Stimulated activated CD8-positive, alpha-beta memory T cell treated with anti-CD3 and anti-CD28 coated beads, Interleukin-12 subunit alpha, Interleukin-12 subunit beta, amount 100 ng/mL, for 24 hours (primary cell): ENCODE measurements around the gene GASK1B.

ENCODE experiments used
- DNase-seq: peaks from one replicate; pipeline ENCODE4 v3.0.0-alpha.2; 2020; ENCODE audit errors: extremely low read depth

GASK1B gene

DNA sequence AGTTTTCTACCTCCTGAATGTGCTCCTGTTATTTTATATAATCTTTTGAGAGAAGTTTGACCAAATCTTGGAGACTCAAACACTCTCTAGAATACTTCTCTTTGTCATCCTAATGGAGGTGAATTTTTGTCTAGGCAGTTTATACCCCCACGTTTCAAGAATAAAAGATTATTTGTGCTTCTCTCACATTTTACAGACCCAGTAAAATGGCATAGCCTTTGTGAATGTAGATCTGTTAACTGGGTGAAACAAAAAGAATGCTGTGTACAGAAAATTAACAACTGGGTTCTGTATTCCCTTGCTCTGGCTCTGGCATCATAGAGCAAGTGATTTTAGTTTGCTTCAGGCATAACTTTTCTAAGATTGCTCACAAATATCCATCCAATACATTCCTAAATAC lies 26.1 kb downstream of the GASK1B start:
- no peak for DNase-seq

DNA sequence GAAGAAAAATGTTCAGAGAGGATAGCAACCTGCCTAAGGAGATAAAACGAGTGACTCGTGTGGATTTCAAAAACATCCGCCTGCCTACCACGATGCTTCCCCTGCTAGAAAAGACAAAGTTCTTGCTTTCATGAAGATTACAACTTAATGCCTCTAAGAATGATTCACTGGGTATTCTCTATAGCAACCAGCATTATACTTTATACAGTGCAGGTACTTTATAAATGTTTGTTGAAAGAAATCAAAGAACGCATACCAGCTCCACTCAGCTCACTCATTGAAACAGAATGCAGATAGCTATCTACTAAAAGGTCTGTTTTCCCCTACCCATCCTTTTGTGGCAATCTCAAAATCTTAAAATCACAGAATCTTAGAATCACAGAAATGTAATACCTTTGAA lies 33.7 kb downstream of the GASK1B start:
- DNase-seq: no peak

DNA sequence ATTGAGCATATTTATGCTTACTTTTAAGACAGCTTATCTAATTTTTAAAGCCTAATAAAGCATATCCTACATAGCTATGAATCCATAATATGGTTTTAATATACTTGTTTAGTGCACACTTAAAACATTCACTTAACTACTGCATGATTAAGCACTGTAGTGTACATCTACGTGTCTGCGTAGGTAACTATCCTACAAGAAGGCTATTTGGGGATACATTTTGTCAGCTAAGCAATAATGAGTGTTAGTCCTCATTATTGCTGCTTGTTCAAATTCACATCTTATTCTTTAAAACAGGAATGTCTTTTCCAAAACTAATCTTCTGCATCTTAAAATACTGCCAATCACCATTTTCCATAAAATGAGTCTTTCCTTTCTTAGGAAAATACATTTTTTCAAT lies 38.6 kb downstream of the GASK1B start:
- no peak for DNase-seq

- no peak for DNase-seq
These were observed 39.3 kb downstream of the GASK1B start for GRCh38 chr4:158133551-158133950.

GRCh38 chr4:158131027-158131426 lies 41.8 kb downstream of the GASK1B start:
- DNase-seq: no peak

GRCh38 chr4:158130204-158130603 lies 42.6 kb downstream of the GASK1B start:
- no peak for DNase-seq

GRCh38 chr4:158129694-158130093 lies 43.1 kb downstream of the GASK1B start:
- DNase-seq: no peak

DNA sequence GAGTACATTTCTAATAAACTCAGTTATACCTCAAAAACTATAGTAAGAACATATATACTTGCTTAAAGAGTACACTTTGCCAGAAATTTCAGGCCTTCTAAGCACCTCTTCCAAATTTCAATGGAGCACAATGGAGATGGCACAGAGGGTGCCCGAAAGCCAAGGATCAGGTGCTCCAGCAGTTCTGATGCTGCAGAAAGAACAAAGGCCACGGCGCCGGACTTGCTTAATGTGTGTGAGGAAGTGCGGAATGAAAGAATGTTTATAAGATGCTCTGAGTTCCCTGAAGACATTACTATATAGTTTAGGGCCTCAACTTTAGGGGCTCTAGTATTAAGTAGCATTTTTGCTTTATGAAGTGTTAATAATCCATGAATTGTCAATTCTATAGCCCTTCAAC lies 44.3 kb downstream of the GASK1B start:
- no peak for DNase-seq

GRCh38 chr4:158125310-158125709 lies 47.5 kb downstream of the GASK1B start:
- DNase-seq: no peak
